Stimulated activated memory B cell treated with anti-CD40 and anti-IgM and Interleukin-4, amounts not matched to agents 10 μg/mL and 1 μg/mL and 100 μg/mL, for 72 hours (primary cell): Measurements from ENCODE around the gene PGAP6.
"Not testable (repeated sequence)": the region's sequence is repeated elsewhere in the genome, so short reads cannot be mapped to it uniquely, and the experiment has no call there.

Experiments
- ATAC-seq: fragments of 150-1000 bp; cut with Tn5 transposase; 2 replicates; pipeline ENCODE4 v1.10.0; 2021
- H3K27ac Mint-ChIP-seq: one replicate; pipeline ENCODE4 v1.8.0; 2022; ENCODE audit warnings: mild to moderate bottlenecking, mixed read lengths
- H3K27me3 Mint-ChIP-seq: one replicate; pipeline ENCODE4 v1.8.0; 2022; ENCODE audit warnings: mixed read lengths
- H3K36me3 Mint-ChIP-seq: one replicate; pipeline ENCODE4 v1.8.0; 2022; ENCODE audit warnings: mixed read lengths
- H3K4me1 Mint-ChIP-seq: one replicate; pipeline ENCODE4 v1.8.0; 2022; ENCODE audit warnings: mixed read lengths
- H3K4me3 Mint-ChIP-seq: one replicate; pipeline ENCODE4 v1.8.0; 2022; ENCODE audit warnings: mild to moderate bottlenecking, moderate library complexity, mixed read lengths
- H3K9me3 Mint-ChIP-seq: one replicate; pipeline ENCODE4 v1.8.0; 2022; ENCODE audit warnings: mixed read lengths

PGAP6 gene

GRCh38 chr16:392450-393030 is 10.8 kb upstream of the PGAP6 start:
- H3K27ac Mint-ChIP-seq, result no peak overlapping the region

GRCh38 chr16:391885-392335 is 10.1 kb upstream of the PGAP6 start:
- Mint-ChIP-seq H3K36me3 (no peaks in the 10 kb centered on the region), H3K9me3 (no peaks in the 10 kb centered on the region), H3K27ac (no peak overlapping the region), H3K4me1 (peaks cover 13% of the 10 kb centered on the region), H3K4me3 (no peak overlapping the region), H3K27me3 (no peaks in the 10 kb centered on the region)
- ATAC-seq, result peak; percentile 79

More at GRCh38 chr16:392450-393030, 10.8 kb upstream of the PGAP6 start:
- Mint-ChIP-seq H3K27me3 (no peaks in the 10 kb centered on the region), H3K4me1 (peaks cover 13% of the 10 kb centered on the region), H3K36me3 (no peaks in the 10 kb centered on the region), H3K9me3 (no peaks in the 10 kb centered on the region), H3K4me3 (no peak overlapping the region)
- ATAC-seq, result no peak

GRCh38 chr16:389352-389751 is 7.6 kb upstream of the PGAP6 start:
- Mint-ChIP-seq H3K4me3 (no peak overlapping the region), H3K36me3 (no peaks in the 10 kb centered on the region), H3K9me3 (no peaks in the 10 kb centered on the region), H3K27ac (no peak overlapping the region), H3K4me1 (peaks cover 11% of the 10 kb centered on the region), H3K27me3 (no peaks in the 10 kb centered on the region)
- ATAC-seq, result no peak

GRCh38 chr16:387761-388666 is 6.2 kb upstream of the PGAP6 start:
- H3K4me3 Mint-ChIP-seq, H3K9me3 Mint-ChIP-seq, H3K27ac Mint-ChIP-seq, H3K27me3 Mint-ChIP-seq, ATAC-seq, H3K36me3 Mint-ChIP-seq: not testable (repeated sequence)
- H3K4me1 Mint-ChIP-seq, result peaks cover 18% of the 10 kb centered on the region

GRCh38 chr16:386641-387156 is 4.9 kb upstream of the PGAP6 start:
- no peaks in the 10 kb centered on the region for H3K36me3 Mint-ChIP-seq
- ATAC-seq, result no peak
- H3K4me3 Mint-ChIP-seq, result no peak overlapping the region
- H3K4me1 Mint-ChIP-seq, result peaks cover 23% of the 10 kb centered on the region
- H3K9me3 Mint-ChIP-seq, result no peaks in the 10 kb centered on the region
- H3K27me3 Mint-ChIP-seq, result no peaks in the 10 kb centered on the region
- H3K27ac Mint-ChIP-seq, result peak overlapping the region; percentile 23

- H3K27ac Mint-ChIP-seq, result peak overlapping the region; percentile 78
- no peaks in the 10 kb centered on the region for H3K36me3 Mint-ChIP-seq
- ATAC-seq, result peak; percentile 73
- peaks cover 33% of the 10 kb centered on the region for H3K4me1 Mint-ChIP-seq
- H3K9me3 Mint-ChIP-seq, result no peaks in the 10 kb centered on the region
- H3K4me3 Mint-ChIP-seq, result peak overlapping the region; percentile 65
- H3K27me3 Mint-ChIP-seq, result no peaks in the 10 kb centered on the region
Observed at GRCh38 chr16:383326-384051, 1.7 kb upstream of the PGAP6 start.

- peak; percentile 14 for ATAC-seq
- Mint-ChIP-seq H3K9me3 (no peaks in the 10 kb centered on the region), H3K27me3 (no peaks in the 10 kb centered on the region), H3K27ac (peak overlapping the region; percentile 32), H3K4me1 (peaks cover 26% of the 10 kb centered on the region), H3K4me3 (peak overlapping the region; percentile 75), H3K36me3 (no peaks in the 10 kb centered on the region)
Observed at GRCh38 chr16:381012-381788, 578 bp downstream of the PGAP6 start.

- no peak for ATAC-seq
- Mint-ChIP-seq H3K27ac (peak overlapping the region; percentile 32), H3K9me3 (no peaks in the 10 kb centered on the region), H3K36me3 (no peaks in the 10 kb centered on the region), H3K4me3 (peak overlapping the region; percentile 75), H3K4me1 (peaks cover 22% of the 10 kb centered on the region), H3K27me3 (no peaks in the 10 kb centered on the region)
Observed at GRCh38 chr16:380762-381011, 1.1 kb downstream of the PGAP6 start.

GRCh38 chr16:379961-380761 is 1.6 kb downstream of the PGAP6 start:
- H3K36me3 Mint-ChIP-seq, result no peaks in the 10 kb centered on the region
- ATAC-seq, result no peak
- H3K27ac Mint-ChIP-seq, result peak overlapping the region; percentile 32
- peak overlapping the region; percentile 58 for H3K4me3 Mint-ChIP-seq
- H3K4me1 Mint-ChIP-seq, result peaks cover 22% of the 10 kb centered on the region
- no peaks in the 10 kb centered on the region for H3K9me3 Mint-ChIP-seq
- no peaks in the 10 kb centered on the region for H3K27me3 Mint-ChIP-seq

- Mint-ChIP-seq H3K4me1 (peaks cover 22% of the 10 kb centered on the region), H3K27ac (no peak overlapping the region), H3K36me3 (no peaks in the 10 kb centered on the region), H3K9me3 (no peaks in the 10 kb centered on the region), H3K4me3 (no peak overlapping the region), H3K27me3 (no peaks in the 10 kb centered on the region)
- no peak for ATAC-seq
Observed at GRCh38 chr16:379183-379960, 2.4 kb downstream of the PGAP6 start.

- Mint-ChIP-seq H3K27ac (no peak overlapping the region), H3K4me3 (no peak overlapping the region), H3K4me1 (peaks cover 22% of the 10 kb centered on the region), H3K9me3 (no peaks in the 10 kb centered on the region), H3K27me3 (no peaks in the 10 kb centered on the region), H3K36me3 (peaks cover 4% of the 10 kb centered on the region)
- no peak for ATAC-seq
Observed at GRCh38 chr16:378821-379182, 3.0 kb downstream of the PGAP6 start.

- H3K4me3 Mint-ChIP-seq, H3K27me3 Mint-ChIP-seq, H3K27ac Mint-ChIP-seq, H3K9me3 Mint-ChIP-seq, ATAC-seq, H3K36me3 Mint-ChIP-seq: not testable (repeated sequence)
- H3K4me1 Mint-ChIP-seq, result peaks cover 18% of the 10 kb centered on the region
Observed at GRCh38 chr16:378113-378820, 3.5 kb downstream of the PGAP6 start.

GRCh38 chr16:377419-377951 is 4.3 kb downstream of the PGAP6 start:
- Mint-ChIP-seq H3K36me3 (peaks cover 11% of the 10 kb centered on the region), H3K4me1 (peaks cover 10% of the 10 kb centered on the region), H3K4me3 (no peak overlapping the region), H3K27me3 (no peaks in the 10 kb centered on the region), H3K9me3 (no peaks in the 10 kb centered on the region), H3K27ac (no peak overlapping the region)
- no peak for ATAC-seq
